CD4-positive, alpha-beta T cell treated with Interleukin-6 for 4 hours (primary cell): ENCODE measurements around the gene ERGIC1.
"Not testable (repeated sequence)": the region's sequence is repeated elsewhere in the genome, so short reads cannot be mapped to it uniquely, and the experiment has no call there.

Experiments used
- DNase-seq: peaks from one replicate; pipeline ENCODE4 v3.0.0-alpha.2; 2020; ENCODE audit warnings: mixed read lengths

Gene ERGIC1

DNA sequence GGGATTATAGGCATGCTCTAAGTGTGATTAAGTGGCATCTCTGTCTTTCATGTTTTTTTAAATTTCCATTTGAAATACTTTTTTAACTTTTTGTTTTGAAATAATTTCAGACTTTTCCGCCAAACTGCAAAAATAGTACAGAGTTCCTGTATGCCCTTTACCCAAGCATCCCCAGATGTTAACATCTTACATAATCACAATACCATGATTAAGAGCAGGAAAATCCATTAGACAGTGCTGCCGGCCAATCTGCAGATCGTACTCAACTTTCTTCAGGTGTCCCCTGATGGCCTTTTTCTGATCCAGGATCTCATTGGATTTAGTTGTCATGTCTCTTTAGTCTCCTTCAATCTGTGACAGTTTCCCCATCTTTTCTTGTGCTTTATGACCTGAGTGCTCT, 49.0 kb downstream of the ERGIC1 start:
- DNase-seq, result no peak

- no peak for DNase-seq
Measured at GRCh38 chr5:172885597-172886340, 51.7 kb downstream of the ERGIC1 start.

GRCh38 chr5:172886476-172886875, 52.4 kb downstream of the ERGIC1 start:
- no peak for DNase-seq

- DNase-seq, result no peak
Measured at GRCh38 chr5:172886974-172887501, 53.0 kb downstream of the ERGIC1 start.

DNA sequence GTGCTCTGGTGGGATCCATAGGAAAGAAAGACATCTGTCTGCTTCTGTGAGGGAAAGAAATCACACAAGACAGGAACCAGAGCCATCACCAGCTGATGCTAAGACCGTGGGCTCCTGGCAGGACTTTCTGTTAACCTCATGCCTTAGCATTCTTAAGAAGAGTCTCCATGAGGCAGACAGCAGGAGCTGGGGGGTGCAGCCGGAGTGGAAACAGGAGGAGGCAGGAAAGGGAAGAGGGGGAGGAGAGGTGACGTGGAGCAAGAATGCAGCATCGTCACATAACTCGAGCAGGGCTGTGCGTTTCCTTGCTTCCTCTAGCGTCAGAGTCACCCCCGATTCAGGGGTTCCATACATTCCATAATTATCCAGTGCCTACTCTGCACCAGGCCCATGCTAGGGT, 53.6 kb downstream of the ERGIC1 start:
- DNase-seq, result no peak

- DNase-seq, result no peak
Measured at GRCh38 chr5:172890659-172891058, 56.6 kb downstream of the ERGIC1 start.

DNA sequence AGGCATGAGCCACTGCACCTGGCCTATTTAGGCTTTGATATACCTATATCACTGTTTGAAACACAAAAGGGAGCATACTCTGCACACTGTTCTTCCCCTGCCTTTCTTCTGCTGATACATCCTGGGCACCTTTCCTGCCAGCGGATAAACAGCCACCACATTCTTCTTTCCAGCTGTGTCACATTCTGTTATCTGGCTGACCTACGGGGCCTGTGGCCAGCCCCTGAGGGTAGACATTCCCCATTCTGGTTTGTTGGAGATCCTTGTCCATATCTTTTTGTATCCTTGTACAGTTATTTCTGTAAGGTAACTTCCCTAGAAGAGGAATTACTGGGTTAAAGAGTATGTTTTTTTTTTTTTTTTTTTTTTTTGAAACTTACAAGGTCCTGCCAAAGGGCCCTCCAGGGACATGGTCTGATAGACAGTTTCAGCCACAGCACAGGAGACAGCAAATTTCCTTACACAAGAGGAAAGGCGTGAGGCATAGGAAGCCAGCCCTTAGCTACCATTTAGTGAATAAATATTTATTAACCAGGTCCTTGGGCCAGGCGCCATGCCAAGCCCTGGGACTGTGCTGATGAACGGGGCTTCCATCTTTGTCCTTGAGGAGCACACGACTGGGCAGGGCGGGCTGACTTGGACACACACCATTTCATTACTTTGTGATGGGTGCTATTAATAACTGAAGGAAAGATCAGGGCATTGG, 57.8 kb downstream of the ERGIC1 start:
- no peak for DNase-seq

- no peak for DNase-seq
Measured at GRCh38 chr5:172892713-172893112, 58.7 kb downstream of the ERGIC1 start.

DNA sequence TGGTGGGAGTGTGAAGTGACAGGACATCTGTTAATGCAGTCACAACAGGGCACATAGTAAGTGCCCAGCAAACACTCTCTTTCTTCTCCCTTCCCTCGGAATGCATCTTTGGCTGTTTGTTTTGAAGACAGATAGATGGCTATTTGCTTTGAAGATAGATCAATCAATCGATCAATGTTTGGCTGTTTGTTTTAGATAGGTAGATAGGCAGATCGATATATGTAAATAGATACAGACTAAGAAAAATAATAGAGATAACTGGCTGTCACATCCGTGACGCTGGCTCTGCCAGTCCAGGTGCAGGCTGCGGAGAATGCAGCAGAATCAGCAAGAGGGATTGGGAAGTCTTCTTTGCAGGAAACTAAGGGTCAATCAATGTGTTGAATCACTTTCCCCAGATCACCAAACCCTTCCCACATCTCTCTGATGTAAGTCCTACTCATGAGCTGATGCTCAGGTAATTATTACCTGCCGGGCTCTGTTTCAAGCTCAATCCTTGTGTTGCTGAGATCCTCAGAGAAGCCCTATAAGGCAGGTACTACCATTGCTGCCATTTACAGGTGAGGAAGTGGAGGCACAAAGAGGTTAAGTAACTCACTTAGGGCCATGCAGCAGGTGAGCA, 60.8 kb downstream of the ERGIC1 start:
- no peak for DNase-seq

GRCh38 chr5:172895549-172895948, 61.5 kb downstream of the ERGIC1 start:
- no peak for DNase-seq

- DNase-seq, result no peak
Measured at GRCh38 chr5:172896465-172896864, 62.4 kb downstream of the ERGIC1 start.

- not testable (repeated sequence) for DNase-seq
Measured at GRCh38 chr5:172897067-172897466, 63.0 kb downstream of the ERGIC1 start.

DNA sequence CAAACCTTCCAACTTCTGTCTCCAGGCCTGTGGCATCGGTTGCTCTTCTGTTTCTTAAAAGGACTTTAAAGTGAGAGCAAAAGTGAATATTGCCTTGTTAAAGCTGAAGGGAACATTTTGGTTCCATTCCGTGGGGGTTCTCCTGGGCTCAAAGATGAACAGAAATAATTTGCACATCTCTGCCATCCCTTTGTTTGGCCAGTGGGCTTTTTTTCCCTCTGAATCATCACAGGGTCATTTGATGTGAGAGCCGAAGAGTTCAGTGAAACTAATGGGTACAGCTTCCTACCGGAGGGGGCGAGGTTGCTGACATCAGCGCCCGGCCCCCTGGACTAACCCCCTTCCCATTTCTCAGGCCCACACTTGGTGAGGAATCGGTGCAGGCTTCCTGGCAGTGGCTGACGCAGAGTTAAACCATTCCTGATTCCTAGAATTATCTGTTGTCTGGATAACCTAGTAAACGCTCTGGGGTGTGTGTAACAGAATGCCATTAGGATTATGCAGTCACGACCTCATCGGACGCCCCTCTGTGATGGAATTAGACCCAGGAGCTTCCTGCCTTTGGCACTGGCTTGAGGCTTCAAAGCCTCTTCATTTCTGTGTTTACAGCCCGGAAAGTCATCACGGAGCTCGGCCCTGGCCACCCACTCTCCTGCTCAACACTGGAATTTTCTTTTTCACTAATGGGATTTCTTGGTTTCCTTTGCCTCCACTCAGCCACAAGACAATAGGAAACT, 63.6 kb downstream of the ERGIC1 start:
- no peak for DNase-seq

- no peak for DNase-seq
Measured at GRCh38 chr5:172898218-172898842, 64.3 kb downstream of the ERGIC1 start.

DNA sequence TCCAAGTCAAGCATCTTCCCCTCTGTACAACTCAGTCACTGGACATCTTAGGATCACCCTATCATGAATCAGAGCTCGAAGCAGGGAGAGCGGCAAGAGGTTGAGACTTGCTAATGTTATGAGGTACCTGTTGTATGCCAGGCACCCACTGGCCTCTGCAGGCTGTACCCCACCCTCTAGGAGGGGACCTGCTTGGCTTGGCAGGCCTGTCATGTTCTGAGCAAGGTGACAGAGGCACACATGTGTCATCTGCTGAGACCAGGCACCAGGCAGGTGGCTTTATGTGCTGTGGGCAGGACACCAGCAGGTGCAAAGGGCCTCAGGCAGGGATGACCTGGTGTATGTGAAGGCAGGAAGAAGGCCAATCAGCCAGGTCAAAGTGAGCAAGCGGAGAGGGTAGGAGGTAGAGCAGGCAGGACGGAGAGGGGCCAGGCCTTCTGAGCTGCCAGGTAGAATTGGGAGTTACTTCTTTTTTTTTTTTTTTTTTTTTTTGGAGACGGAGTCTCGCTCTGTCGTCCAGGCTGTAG, 64.9 kb downstream of the ERGIC1 start:
- no peak for DNase-seq

DNA sequence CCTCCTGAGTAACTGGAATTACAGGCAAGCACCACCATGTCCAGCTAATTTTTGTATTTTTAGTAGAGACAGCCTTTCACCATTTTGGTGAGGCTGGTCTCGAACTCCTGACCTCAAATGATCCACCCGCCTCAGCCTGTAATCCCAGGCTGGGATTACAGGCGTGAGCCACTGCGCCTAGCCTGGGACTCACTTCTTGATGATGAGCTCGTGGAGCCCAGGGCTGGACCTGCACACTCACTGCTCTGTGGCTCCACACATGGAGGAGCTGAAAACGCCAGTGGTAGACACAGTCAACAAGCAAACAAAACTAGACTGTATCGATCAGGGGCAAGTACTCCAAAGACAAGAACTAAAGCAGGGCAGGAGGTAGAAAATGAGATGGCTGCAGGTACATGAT, 65.4 kb downstream of the ERGIC1 start:
- no peak for DNase-seq

DNA sequence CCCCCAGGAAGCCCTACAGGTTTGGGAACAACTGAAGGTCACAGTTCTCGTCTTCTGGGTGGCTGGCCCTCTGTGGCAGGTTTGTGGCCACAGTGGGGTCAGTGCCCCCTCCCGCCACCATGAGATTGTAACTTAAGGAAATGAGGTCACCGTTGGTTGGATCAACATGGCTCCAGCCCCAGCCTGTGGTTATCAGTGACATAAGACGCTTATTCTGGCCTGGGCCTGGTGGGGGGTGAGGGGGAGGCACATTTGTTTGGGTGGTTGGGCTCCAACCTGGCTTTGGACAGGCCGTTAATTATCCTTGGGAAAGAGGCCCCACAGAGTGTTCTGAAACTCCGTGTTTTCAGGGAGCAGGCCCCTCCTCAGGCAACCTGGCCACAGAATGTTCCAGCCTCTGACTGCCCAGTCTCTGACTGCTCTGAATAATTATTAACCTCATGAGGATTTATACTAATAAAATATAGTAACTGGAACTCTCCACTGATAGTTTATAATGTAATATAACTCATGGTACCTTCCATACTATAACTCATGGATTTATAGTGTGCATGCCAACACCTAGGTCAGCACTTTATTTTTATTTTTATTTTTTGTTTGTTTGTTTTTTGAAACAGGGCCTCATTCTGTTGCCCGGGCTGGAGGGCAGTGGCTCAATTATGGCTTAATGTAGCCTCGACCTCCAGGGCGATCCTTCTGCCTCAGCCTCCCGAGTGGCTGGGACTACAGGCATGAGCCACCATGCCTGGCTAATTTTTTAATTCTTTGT, 67.1 kb downstream of the ERGIC1 start:
- no peak for DNase-seq

DNA sequence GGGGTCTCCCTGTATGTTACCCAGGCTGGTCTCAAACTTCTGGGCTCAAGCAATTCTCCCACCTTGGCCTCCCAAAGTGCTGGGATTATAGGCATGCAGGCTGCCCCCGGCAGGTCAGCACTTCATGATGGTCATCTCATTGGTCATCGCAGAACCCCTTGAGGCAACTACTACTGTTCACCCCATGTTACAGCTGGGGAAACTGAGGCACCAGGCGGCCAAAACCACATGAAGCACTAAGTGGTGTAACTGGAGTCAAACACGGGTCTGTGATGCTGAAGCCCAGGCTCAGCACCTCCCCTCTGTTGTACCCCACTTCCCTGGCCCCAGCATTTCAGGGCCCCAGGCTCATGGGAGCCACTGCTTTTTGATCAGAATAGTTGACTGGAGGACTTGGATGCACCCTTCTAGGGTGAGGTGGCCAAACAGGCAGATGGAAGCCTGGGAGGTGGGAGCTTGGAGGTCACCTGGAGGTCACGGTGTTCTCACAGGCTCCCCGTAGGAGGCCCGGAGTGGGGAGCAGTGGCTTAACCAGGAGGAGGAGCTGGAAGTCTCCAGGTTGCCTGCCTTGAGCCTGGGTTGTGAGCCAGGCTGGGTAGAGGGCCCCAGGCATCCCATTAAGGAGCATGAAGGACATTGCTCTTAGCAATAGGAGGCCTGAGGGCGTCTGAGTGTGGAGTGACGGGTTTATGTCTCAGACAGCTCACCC, 67.9 kb downstream of the ERGIC1 start:
- no peak for DNase-seq

- DNase-seq, result peak; percentile 17
Measured at GRCh38 chr5:172902497-172903472, 68.7 kb downstream of the ERGIC1 start.

DNA sequence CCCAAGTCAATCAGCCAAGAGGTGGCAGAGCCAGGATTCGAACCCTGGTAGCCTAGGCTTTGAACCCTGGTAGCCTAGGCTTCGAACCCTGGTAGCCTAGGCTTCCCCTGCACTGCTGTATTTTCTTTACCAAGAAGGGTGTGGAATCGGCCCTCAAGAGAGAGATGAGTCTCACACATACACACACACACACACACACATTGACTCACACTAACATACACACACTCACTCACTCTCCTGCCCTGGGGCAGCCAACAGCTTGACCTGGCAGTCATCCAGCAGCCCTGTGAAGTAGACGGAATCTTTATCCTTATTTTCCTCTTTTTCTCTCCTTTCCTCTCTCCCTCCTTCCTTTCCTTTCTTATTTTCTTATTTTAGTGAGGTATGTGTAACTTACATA, 69.7 kb downstream of the ERGIC1 start:
- DNase-seq, result no peak
